Measurements from ENCODE around the gene SPTLC1. TPM values are rescaled to one million over a fixed set of nuclear protein-coding genes. Genes with fewer than 3 reads are reported as not detected.

Gene SPTLC1
- total RNA-seq, 1 experiment from 2014 or later, result 63.3 TPM

DNA sequence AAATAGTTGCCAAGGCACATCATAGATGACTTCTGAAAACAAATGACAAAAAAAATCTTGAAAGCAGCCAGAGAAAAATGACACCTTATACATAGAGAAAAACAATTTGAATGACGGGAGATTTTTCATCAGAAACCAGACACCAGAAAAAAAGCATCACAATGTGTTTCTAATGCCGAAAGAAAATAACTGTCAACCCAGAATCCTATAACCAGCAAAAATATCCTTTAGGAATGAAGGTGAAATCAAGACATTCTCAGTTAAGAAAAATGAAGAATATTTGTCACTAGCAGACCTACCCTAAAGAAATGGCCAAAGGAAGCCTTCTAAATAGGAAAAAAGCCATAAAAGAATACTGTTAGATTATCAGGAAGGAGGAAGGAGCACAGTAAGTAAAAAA lies 54.0 kb downstream of the SPTLC1 start:
- Histone ChIP-seq H3F3A (ENCODE audit: low read length, unreplicated experiment) (no peaks in the 10 kb centered on the region), H3K27ac (ENCODE audit: low read length) (no peak overlapping the region), H3K36me3 (ENCODE audit: low read depth, low read length) (peaks cover 22% of the 10 kb centered on the region), H3K4me1 (ENCODE audit: insufficient read depth, low read length) (no peaks in the 10 kb centered on the region), H3K4me2 (ENCODE audit: low read length) (no peak overlapping the region), H4K20me1 (ENCODE audit: low read length) (no peaks in the 10 kb centered on the region), H3K27me3 (ENCODE audit: low read length) (no peaks in the 10 kb centered on the region), H3K9me2 (replicated peaks; ENCODE audit: low read length) (no peaks in the 10 kb centered on the region), H3K9ac (ENCODE audit: low read length) (no peak overlapping the region), H3K9me3 (ENCODE audit: low read length) (no peaks in the 10 kb centered on the region), H3K79me2 (ENCODE audit: low read length) (no peaks in the 10 kb centered on the region), H2AFZ (ENCODE audit: low read length) (no peak overlapping the region), H3K4me3 (ENCODE audit: low read length) (no peak overlapping the region)
- ChIA-PET POLR2A (ENCODE audit: unreplicated experiment) (no interaction called here), CTCF (no interaction called here)
- no peak for ATAC-seq
- intact Hi-C loops (cut with micrococcal nuclease), result no loop called here
- BruUV-seq (replicated peaks), result no TSS peak
- no peak for DNase-seq
- no peak for TF ChIP-seq EZH2 (IDR thresholded peaks at IDR 0.05; ENCODE audit: low read length, unreplicated experiment)
- TF ChIP-seq, protein P1, sequence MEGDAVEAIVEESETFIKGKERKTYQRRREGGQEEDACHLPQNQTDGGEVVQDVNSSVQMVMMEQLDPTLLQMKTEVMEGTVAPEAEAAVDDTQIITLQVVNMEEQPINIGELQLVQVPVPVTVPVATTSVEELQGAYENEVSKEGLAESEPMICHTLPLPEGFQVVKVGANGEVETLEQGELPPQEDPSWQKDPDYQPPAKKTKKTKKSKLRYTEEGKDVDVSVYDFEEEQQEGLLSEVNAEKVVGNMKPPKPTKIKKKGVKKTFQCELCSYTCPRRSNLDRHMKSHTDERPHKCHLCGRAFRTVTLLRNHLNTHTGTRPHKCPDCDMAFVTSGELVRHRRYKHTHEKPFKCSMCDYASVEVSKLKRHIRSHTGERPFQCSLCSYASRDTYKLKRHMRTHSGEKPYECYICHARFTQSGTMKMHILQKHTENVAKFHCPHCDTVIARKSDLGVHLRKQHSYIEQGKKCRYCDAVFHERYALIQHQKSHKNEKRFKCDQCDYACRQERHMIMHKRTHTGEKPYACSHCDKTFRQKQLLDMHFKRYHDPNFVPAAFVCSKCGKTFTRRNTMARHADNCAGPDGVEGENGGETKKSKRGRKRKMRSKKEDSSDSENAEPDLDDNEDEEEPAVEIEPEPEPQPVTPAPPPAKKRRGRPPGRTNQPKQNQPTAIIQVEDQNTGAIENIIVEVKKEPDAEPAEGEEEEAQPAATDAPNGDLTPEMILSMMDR (conservative IDR thresholded peaks at IDR 0.05; ENCODE audit: low read depth, low read length), result no peak
- TF ChIP-seq EZH2phosphoT487 (IDR thresholded peaks at IDR 0.05; ENCODE audit: borderline replicate concordance, low read length), result no peak

DNA sequence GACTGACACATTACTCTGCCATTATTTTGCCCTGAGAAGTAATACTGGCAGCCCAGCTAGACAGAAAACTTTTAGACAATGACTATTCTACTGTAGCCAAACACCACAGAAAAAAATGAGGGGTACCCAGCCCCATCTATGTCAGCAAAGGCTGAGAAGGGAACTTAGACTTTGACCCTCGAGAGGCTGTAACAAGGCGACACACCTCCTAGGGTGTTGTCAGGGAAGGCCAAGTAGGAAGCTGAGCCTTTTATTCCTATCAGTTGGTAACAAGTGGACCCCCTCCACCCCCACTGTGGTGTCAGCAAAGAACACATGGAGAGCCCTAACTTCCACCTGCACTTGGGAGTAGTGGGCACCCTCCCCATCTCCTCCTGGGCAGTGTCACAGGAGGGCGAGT lies 55.6 kb downstream of the SPTLC1 start:
- Histone ChIP-seq H3K36me3 (ENCODE audit: low read depth, low read length) (peaks cover 22% of the 10 kb centered on the region), H3K4me2 (ENCODE audit: low read length) (no peak overlapping the region), H3K9me3 (ENCODE audit: low read length) (no peaks in the 10 kb centered on the region), H3K79me2 (ENCODE audit: low read length) (no peaks in the 10 kb centered on the region), H2AFZ (ENCODE audit: low read length) (no peak overlapping the region), H3K4me1 (ENCODE audit: insufficient read depth, low read length) (no peaks in the 10 kb centered on the region), H3K27me3 (ENCODE audit: low read length) (no peaks in the 10 kb centered on the region), H3K9me2 (replicated peaks; ENCODE audit: low read length) (no peaks in the 10 kb centered on the region), H3F3A (ENCODE audit: low read length, unreplicated experiment) (no peaks in the 10 kb centered on the region), H4K20me1 (ENCODE audit: low read length) (no peaks in the 10 kb centered on the region), H3K27ac (ENCODE audit: low read length) (no peak overlapping the region), H3K4me3 (ENCODE audit: low read length) (no peak overlapping the region), H3K9ac (ENCODE audit: low read length) (no peak overlapping the region)
- DNase-seq (no peak), ATAC-seq (no peak)
- intact Hi-C loops (cut with micrococcal nuclease), result no loop called here
- no TSS peak for BruUV-seq (replicated peaks)
- TF ChIP-seq EZH2phosphoT487 (IDR thresholded peaks at IDR 0.05; ENCODE audit: borderline replicate concordance, low read length) (no peak), EZH2 (IDR thresholded peaks at IDR 0.05; ENCODE audit: low read length, unreplicated experiment) (no peak)
- TF ChIP-seq, protein P1 (conservative IDR thresholded peaks at IDR 0.05; ENCODE audit: low read depth, low read length), result no peak
- ChIA-PET CTCF (no interaction called here), POLR2A (ENCODE audit: unreplicated experiment) (no interaction called here)

DNA sequence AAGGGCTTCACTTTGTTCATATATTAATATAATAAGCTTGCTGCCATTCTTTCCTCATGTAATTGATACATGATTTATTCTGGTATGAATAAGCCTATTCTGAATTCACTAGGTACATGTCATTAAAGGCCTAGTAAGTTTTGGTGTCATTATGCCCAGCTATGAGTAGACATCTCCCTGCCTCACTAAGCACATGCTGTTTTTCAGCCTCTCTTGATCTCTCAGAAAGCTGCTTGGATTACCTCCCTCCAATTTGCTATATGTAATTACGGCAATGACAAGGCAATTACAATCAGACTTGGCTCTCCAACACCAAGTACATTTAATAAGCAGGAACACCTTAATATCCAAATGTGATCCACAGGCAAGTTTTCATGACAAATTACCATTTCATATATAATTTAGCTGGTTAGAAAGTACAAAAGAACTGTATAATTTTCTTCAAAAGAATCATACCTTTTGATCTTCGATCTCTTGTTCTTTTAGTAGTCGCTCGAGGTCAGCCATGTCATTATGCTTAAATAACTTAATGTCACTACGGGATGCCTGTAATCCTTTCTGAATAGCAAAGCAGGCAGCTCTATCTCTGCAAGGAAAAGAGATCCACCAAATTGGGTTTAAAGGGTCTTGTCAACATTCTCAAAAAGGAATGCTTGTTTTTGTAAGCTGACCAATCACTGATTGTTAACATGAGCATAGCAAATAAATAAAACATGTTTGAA lies 56.3 kb downstream of the SPTLC1 start:
- no peak for DNase-seq
- H3K9me3 ChIP-seq (ENCODE audit: low read length), result no peaks in the 10 kb centered on the region
- no peak overlapping the region for H2AFZ ChIP-seq (ENCODE audit: low read length)
- H3K9ac ChIP-seq (ENCODE audit: low read length), result no peak overlapping the region
- no peaks in the 10 kb centered on the region for H4K20me1 ChIP-seq (ENCODE audit: low read length)
- H3K27ac ChIP-seq (ENCODE audit: low read length), result no peak overlapping the region
- CTCF ChIA-PET, result no interaction called here
- BruUV-seq (replicated peaks), result no TSS peak
- no peaks in the 10 kb centered on the region for H3K4me1 ChIP-seq (ENCODE audit: insufficient read depth, low read length)
- no peak for ATAC-seq
- POLR2A ChIA-PET (ENCODE audit: unreplicated experiment), result no interaction called here
- H3K79me2 ChIP-seq (ENCODE audit: low read length), result no peaks in the 10 kb centered on the region
- H3K36me3 ChIP-seq (ENCODE audit: low read depth, low read length), result peaks cover 22% of the 10 kb centered on the region
- intact Hi-C loops (cut with micrococcal nuclease), result no loop called here
- no peaks in the 10 kb centered on the region for H3K27me3 ChIP-seq (ENCODE audit: low read length)
- no peak overlapping the region for H3K4me3 ChIP-seq (ENCODE audit: low read length)
- H3K4me2 ChIP-seq (ENCODE audit: low read length), result no peak overlapping the region
- H3K9me2 ChIP-seq (replicated peaks; ENCODE audit: low read length), result no peaks in the 10 kb centered on the region
- no peaks in the 10 kb centered on the region for H3F3A ChIP-seq (ENCODE audit: low read length, unreplicated experiment)
- no peak for TF ChIP-seq EZH2phosphoT487 (IDR thresholded peaks at IDR 0.05; ENCODE audit: borderline replicate concordance, low read length)
- TF ChIP-seq, protein P1 (conservative IDR thresholded peaks at IDR 0.05; ENCODE audit: low read depth, low read length), result no peak
- TF ChIP-seq EZH2 (IDR thresholded peaks at IDR 0.05; ENCODE audit: low read length, unreplicated experiment), result no peak
